Stimulated activated CD4-positive, alpha-beta T cell treated with anti-CD3 and anti-CD28 coated beads, Interleukin-15, amount 100 ng/mL, for 1 hour (primary cell): ENCODE measurements around the gene SLC1A3.

Experiments
- DNase-seq, 2 donors: peaks; one replicate each; pipeline ENCODE4 v3.0.0-alpha.2; 2020; ENCODE audit warnings: low read depth in 1 of 2, low spot score in 1 of 2

SLC1A3 gene

GRCh38 chr5:36599986-36600779 is 6.2 kb upstream of the SLC1A3 start:
- DNase-seq = no peak

- DNase-seq = no peak
Observed at GRCh38 chr5:36600917-36601527, 5.4 kb upstream of the SLC1A3 start.

GRCh38 chr5:36602704-36603321 is 3.6 kb upstream of the SLC1A3 start:
- no peak for DNase-seq

- DNase-seq = no peak
Observed at GRCh38 chr5:36605241-36605640, 1.2 kb upstream of the SLC1A3 start.

- no peak for DNase-seq
Observed at GRCh38 chr5:36606036-36606427, 374 bp upstream of the SLC1A3 start.

- DNase-seq = no peak
Observed at GRCh38 chr5:36607114-36607571, 737 bp downstream of the SLC1A3 start.

GRCh38 chr5:36607838-36608783 is 1.7 kb downstream of the SLC1A3 start:
- no peak for DNase-seq

- no peak for DNase-seq
Observed at GRCh38 chr5:36610621-36611020, 4.2 kb downstream of the SLC1A3 start.

- no peak for DNase-seq
Observed at GRCh38 chr5:36611520-36612274, 5.3 kb downstream of the SLC1A3 start.

- no peak for DNase-seq
Observed at GRCh38 chr5:36613241-36613640, 6.8 kb downstream of the SLC1A3 start.

- DNase-seq = no peak
Observed at GRCh38 chr5:36613771-36614656, 7.6 kb downstream of the SLC1A3 start.

GRCh38 chr5:36614657-36615308 is 8.4 kb downstream of the SLC1A3 start:
- DNase-seq = no peak

- DNase-seq = no peak
Observed at GRCh38 chr5:36619012-36619635, 12.7 kb downstream of the SLC1A3 start.

- DNase-seq = no peak
Observed at GRCh38 chr5:36621985-36622384, 15.6 kb downstream of the SLC1A3 start.

GRCh38 chr5:36623832-36624231 is 17.4 kb downstream of the SLC1A3 start:
- DNase-seq = no peak

- no peak for DNase-seq
Observed at GRCh38 chr5:36624277-36624676, 17.9 kb downstream of the SLC1A3 start.

- DNase-seq = no peak
Observed at GRCh38 chr5:36628695-36629094, 22.3 kb downstream of the SLC1A3 start.

GRCh38 chr5:36629729-36630128 is 23.3 kb downstream of the SLC1A3 start:
- DNase-seq = no peak
